ENCODE data around the gene TSPAN18. TPM values are rescaled to one million over a fixed set of nuclear protein-coding genes. Genes with fewer than 3 reads are reported as not detected.

TSPAN18 gene
- total RNA-seq, 4 donors from 2014 or later, result 0.34 to 11.5 (median 2.7) TPM

DNA sequence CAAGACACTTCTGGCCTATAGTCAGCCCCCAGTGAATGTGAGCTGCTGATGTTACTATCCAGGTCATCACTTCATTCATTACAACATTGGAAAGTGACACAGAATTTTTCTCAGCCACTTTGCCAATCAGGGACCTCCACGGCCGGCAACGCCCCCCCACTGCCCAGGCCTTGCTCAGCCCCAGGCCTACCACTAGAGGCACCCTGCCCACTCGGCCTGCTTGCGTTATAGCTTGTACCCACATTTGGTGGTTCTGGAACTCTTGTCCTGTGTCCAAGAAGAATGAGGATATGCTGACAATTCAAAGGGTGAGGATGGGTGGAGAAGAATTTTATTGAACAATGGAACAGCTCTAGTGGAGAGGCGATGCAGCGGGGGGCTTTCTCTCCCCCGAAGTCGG, 96.2 kb downstream of the TSPAN18 start:
- TF ChIP-seq, protein P1, sequence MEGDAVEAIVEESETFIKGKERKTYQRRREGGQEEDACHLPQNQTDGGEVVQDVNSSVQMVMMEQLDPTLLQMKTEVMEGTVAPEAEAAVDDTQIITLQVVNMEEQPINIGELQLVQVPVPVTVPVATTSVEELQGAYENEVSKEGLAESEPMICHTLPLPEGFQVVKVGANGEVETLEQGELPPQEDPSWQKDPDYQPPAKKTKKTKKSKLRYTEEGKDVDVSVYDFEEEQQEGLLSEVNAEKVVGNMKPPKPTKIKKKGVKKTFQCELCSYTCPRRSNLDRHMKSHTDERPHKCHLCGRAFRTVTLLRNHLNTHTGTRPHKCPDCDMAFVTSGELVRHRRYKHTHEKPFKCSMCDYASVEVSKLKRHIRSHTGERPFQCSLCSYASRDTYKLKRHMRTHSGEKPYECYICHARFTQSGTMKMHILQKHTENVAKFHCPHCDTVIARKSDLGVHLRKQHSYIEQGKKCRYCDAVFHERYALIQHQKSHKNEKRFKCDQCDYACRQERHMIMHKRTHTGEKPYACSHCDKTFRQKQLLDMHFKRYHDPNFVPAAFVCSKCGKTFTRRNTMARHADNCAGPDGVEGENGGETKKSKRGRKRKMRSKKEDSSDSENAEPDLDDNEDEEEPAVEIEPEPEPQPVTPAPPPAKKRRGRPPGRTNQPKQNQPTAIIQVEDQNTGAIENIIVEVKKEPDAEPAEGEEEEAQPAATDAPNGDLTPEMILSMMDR (IDR thresholded peaks at IDR 0.05; ENCODE audit: low read depth), result no peak

DNA sequence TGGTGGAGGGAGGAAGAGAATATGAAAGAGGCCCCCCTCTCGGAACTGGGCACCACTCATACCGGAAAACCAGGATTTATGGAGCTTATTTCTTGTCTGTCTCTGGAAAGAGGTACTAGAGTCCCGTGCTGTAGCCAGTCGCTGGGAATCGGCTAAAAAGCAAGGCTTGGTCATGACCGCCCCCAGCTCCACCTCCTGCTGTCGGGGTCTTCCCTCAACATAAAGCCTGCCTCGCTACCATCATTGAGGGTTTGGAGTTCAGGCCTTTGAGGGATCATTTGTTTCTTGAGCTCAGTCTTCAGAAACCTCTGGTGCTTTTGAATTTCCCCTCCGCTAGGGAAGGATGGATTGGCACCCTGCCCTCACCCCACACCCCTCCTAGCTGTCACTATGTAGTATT, 97.1 kb downstream of the TSPAN18 start:
- TF ChIP-seq, protein P1 (IDR thresholded peaks at IDR 0.05; ENCODE audit: low read depth), result no peak

DNA sequence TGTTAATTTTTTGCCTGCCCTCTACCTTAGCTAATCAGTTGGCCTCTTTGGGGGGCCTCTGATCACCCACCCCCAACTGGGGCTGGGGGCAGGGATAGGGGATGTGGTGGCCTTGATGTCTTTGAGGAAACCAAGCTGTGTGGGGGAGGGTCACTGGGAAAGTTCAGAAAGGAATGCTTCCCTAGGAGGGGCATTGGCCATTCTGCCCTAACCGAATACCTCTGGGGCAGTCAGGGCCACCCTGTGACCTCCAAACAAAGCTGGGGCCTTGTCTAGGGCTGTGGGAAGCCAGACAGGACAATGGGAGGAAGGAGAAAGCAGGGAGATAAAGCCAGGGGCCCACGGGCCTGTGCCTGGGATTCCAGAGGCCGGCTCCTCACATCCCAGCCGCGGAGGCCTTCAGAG, 97.5 kb downstream of the TSPAN18 start:
- TF ChIP-seq, protein P1 (IDR thresholded peaks at IDR 0.05; ENCODE audit: low read depth), result no peak

DNA sequence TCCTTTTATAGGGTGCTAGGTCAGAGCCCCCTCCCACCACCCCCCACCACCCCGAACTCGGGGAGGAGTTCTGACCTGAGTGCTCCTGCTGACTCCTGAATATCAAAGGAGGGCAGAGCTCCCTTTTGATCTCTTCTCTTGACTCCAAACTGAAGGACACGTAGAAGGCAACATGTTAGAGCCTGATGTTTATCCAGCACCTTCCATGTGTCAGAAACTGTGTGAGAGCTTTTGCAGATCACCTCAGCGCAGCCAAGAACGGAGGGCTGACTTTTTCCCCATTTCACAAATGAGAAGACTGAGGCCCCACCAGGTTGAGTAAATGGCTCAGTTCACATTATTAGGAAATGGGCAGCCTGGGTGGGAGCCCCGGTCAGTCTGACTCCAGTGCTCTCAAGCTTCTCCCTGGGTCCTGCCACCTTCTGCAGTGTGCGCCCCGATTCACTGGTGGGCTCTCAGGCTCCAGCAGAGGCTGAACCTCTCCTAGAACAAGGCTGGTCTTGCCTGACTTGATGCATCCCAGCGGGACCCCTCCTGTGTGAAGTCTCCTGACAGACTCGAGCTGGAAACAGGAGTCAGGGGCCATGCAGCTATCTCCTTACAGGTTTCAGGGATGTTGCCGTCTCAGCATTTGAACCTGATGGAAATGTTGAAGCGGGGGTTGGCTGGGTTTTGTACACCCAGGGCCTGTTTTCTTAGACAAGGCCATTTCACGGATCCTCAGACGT, 98.5 kb downstream of the TSPAN18 start:
- TF ChIP-seq, protein P1 (IDR thresholded peaks at IDR 0.05; ENCODE audit: low read depth), result no peak

DNA sequence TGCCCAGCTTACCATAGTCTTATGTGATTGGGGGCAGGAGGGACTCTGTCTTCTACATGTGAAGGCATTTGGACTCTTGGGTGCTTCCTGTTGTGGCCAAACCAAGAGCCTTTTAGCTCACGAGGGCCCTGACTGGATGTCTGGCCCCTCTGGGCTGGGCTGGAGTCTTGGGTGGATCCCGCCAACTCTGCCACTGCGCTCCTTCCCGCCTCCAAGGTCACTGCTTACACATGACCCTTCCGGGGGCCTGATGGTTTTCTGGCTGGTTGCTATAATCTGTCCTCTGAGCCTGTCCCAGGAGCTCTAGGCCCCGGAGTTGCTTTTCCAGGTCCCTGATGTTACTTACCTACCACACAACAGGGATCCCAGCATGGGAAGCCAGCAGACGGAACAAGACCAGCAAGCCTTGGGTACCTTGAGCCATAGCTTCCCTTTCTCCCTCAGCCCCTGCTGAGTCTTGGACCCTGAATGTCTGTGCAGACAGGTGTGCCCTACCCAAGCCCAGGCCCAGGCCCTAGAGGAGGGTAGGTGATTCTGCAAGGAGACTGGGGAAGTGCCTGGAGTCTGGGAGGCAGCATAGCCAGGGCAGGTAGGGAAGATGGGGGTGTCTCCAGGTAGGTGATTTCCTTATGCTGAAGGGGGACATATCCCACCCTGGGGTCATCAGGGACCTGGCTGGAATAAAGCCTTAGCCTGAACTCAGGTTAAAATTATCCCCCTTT, 100.3 kb downstream of the TSPAN18 start:
- TF ChIP-seq, protein P1 (IDR thresholded peaks at IDR 0.05; ENCODE audit: low read depth), result no peak

DNA sequence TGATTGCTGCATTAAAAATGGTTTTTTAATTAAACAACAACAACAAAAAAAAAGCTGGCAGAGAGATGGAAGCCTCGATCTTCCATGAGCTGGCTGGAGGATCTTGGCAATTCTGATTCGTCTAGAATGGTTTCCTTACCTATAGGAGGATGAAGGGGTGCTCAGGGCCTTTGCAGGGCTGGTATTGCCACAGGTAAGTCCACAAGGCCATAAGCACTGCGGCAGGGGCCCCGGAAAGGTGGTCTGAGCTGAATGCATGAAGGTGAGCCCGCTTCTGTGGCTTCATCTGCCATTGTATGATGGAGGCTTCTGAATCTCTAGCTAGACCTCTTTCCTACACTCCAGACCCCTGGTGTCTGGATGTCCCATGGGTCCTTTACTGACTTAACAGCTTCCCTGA, 101.5 kb downstream of the TSPAN18 start:
- TF ChIP-seq, protein P1 (IDR thresholded peaks at IDR 0.05; ENCODE audit: low read depth), result no peak

DNA sequence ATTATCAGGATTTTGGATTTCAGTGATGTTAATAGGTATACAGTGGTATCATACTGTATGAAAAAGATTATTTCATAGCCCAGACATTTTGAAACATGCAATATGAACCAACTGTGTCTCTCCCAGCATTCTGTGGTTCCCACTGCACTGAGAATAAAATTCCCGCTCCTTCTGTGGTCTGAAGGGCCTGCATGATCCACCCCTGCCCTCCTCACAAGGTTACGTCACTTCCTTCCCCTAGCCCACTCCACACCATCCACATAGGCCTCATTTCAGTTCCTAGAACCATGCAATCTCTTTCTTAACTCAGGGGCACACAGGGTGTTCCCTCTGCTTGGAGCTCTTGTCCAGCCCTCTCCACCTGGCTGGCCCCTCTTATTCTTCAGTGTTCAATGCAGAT, 103.1 kb downstream of the TSPAN18 start:
- TF ChIP-seq, protein P1 (IDR thresholded peaks at IDR 0.05; ENCODE audit: low read depth), result no peak
